ENCODE measurements around the gene TPD52L2.
"Not testable (repeated sequence)": the region's sequence is repeated elsewhere in the genome, so short reads cannot be mapped to it uniquely, and the experiment has no call there.

The TPD52L2 gene

DNA sequence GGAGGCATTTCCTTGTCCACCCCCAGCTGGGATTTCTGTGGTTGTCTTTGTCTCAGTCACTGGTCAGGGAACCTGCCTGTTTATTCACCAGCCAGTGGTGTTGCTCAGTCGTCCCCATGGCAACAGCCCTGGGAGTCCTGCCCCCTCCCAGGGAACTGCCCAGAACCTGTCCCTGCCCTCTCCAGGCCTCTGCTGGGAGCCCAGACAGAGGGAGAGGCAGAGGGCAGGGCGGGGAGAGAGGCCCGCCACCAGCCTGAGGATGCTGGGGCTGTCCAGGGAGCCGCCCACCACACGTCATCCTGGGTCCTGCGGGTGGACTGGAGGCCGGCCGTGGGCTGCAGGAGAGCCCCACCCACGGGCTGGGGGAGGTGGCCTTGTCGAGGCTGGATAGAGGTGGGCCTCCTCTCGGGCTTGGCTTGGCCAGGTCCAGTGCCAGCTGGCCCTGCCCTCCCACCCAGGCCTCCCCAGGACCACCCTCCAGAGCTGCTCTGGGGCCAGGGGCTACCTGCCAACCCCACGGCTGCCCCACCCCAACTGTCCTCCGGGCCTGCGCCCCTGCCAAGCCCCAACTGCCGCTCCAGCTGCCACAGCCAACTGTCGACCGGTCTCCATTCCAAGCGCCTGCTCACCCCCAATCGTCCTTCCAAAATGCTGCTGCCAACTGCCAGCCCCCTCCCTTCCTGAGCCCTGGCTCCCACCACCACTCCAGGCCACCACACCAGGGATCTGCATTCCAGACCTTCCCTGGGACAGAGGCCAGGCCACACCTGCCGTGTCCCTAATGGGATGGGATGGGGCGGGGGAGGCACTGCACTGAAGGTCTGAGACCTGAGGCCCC is 29.8 kb upstream of the TPD52L2 start:
- no peak for DNase-seq (ENCODE audit: low read depth)

DNA sequence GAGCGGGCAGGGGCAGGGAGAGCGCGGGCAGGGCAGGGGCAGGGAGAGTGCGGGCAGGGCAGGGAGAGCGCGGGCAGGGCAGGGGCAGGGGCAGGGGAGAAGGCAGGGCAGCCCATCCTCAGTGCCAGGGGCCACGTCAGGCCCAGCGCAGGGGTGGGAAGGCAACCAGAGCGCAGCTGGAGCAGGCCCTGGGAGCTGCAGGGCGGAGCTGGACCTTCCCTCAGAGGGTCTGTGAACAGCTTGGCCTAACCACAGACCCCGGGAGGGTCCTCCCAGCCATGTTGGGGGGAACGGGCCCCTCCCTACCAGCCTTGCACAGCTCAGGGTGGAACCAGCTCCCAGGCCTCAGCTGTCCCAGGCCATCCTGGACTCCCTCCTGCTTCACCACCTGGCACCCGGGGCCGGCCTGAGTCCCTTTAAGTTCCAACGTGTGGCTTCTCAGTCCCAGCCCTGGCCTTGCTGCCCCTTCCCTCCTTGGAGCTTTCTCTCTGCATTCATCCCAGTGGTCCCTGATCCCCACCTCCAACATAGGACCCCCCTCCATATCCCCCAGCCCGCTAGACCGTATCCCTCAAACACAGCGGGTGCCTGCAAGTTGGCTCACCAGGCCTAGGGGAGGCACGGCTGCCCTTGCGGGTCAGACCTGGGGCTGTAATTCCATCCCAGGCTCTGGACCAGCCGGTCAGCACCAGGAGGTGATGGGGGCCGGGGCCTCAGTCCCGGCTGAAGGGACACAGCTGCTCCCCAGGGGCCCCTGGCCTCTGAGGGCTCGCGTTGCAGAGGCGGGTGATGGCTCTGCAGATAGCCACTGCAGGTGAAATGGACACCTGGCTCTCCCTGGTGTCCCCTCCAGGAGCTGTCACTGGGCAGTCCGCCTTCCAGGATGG is 28.4 kb upstream of the TPD52L2 start:
- no peak for DNase-seq (ENCODE audit: low read depth)

GRCh38 chr20:63837479-63837878 is 27.6 kb upstream of the TPD52L2 start:
- DNase-seq (ENCODE audit: low read depth), result no peak

DNA sequence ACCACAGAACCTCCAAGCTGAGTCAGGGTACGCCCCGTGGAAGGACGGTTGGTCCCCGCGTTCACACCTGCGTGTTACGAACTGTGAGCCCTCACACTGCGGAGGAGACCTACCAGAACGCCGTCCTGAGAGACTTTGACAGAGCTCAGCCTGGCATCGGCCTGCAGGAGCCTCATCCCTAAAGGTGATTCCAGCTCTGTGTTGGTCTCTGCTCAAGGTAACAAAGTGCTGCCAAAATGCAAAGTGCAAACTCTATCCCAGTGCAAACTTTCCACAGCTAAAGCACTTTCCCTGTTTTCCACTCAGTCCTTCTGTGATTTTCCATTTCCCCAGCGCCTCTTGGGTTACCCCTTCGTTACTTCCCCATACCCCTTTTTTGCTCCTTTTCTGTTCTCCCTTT is 25.4 kb upstream of the TPD52L2 start:
- DNase-seq (ENCODE audit: low read depth), result no peak

DNA sequence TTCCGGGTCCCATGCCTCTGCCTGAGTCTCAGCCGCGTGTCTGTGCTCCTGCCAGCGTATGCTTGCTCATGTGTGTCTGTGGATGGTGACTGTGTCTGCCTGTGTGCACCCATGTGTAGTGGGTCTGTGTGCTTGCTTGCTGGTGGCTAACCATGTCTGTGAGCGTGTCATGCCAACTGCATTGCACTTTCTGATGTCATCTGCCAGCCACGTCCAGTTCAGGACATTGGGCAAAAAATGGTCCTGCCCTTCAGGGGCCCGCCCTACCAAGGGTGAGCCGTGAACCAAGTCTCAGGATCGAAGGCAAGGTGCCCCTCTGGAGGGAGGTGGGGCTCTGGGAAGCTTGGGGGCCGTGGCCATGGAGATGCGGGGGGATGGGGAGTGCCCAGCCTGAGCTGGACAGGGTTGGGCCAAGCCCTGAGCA is 24.7 kb upstream of the TPD52L2 start:
- DNase-seq (ENCODE audit: low read depth), result no peak

DNA sequence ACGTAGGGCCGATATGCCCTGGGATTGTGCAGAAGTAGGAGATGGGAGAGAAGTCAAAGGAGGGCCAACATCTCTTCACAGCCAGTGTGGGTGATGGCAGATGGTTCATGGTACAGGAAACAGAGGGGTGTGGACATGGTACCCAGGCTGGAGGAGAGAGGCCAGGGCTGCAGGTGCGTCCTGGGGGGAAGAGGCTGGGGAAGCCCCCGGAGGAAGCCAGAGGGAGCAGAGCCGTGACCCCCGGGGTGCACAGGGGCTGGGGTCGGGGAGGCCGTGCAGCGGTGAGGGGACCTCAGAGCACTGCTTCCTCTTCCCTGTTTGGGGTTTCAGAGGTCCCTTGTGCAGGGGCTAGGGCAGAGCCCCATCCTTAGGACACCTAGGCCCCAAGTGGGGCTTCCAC is 22.8 kb upstream of the TPD52L2 start:
- no peak for DNase-seq (ENCODE audit: low read depth)

GRCh38 chr20:63843222-63843621 is 21.8 kb upstream of the TPD52L2 start:
- DNase-seq (ENCODE audit: low read depth), result no peak

DNA sequence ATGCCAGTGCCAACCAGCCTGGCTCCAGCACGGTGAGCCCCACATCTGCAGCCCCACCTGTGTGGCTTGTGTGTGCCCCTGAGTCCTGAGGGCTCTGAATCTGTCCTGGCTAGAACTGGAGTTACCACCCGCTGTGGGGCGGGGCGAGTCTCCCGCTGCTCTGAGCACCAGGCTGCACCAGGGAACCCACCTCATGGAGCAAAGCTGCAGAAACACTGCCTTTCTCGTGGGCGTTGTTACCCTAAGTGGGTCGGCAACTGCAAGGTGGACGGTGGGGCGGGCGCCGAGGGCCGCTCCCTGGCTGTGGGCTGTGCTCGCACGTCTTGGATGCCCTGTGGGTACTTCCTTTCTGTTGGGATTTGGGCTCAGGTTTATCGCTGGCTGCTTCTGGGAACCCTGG is 21.3 kb upstream of the TPD52L2 start:
- DNase-seq (ENCODE audit: low read depth), result no peak

- DNase-seq (ENCODE audit: low read depth), result no peak
Observed at GRCh38 chr20:63844511-63844991, 20.5 kb upstream of the TPD52L2 start.

DNA sequence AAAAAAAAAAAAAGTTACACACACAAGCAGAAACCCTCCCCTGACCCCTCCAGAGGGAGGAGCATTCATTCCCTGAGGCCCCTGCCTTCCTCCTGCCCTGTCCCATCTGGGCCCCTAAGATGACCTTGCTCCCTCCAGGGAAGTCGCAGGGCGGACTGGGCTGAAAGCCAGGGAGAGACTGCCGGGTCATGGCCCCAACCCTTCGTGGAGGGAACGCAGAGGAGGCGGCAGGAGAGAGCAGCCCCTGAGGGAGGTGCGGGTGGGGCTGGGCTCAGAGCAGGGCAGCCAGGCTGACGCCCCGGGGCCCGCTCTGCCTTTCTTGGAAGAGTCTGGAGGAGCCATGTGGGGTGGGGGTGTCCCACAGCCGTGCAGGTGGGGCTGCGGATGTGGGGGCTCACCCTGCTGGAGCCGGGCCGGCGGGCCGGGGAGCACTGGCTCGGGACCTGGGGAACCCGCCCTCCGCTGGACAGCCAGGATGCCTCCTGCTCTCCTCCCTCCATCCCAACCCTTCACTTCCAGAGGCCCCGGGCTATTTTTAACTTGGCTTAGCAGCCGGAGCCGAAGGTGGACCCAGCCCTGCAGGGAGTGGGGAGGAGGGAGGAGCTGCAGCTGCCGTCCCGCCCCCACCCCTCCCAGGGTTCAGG is 18.8 kb upstream of the TPD52L2 start:
- no peak for DNase-seq (ENCODE audit: low read depth)

GRCh38 chr20:63846888-63847236 is 18.2 kb upstream of the TPD52L2 start:
- DNase-seq (ENCODE audit: low read depth), result no peak

GRCh38 chr20:63847237-63848002 is 17.6 kb upstream of the TPD52L2 start:
- no peak for DNase-seq (ENCODE audit: low read depth)

GRCh38 chr20:63848003-63848911 is 16.8 kb upstream of the TPD52L2 start:
- no peak for DNase-seq (ENCODE audit: low read depth)

DNA sequence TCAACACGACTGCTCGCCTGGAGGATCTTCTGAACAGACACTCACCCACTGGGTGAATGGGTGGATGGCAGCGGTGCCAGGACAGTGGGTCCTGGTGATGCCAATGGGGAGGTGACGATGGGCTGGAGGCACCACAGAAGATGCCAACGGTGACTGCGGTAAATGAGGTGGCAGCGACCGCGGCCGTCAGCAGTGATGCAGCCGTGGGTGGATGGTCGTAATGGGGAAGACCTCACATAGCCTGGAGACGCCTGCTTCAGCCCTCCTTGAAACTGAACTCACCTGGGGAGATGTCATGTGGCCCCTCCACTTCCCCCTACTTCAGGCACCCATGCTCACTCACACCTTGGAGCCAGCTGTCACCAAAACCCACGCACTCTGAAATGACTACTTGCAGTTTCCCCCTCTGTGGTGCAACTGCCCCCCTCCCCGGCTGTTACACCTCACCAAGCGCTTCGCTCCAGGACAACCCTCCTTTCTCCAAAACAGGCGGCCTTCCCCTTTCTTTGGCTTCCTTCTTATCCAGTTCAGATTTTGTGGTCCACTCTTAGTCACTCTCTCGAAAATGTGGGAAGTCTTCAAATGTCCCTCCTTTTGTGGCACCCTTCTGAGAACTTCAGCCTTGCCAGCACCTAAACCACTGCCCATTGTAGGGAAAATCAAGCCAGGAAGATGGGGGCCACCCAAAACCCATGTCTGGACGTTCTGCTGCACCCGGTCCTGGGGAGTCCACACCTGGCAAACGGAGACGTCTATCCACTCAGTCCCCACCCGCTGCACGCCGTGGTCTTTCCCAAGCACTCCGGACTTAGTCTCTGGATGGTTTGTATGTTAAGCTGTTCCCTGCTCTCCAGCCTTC is 14.2 kb upstream of the TPD52L2 start:
- peak; percentile 28 for DNase-seq (ENCODE audit: low read depth)

DNA sequence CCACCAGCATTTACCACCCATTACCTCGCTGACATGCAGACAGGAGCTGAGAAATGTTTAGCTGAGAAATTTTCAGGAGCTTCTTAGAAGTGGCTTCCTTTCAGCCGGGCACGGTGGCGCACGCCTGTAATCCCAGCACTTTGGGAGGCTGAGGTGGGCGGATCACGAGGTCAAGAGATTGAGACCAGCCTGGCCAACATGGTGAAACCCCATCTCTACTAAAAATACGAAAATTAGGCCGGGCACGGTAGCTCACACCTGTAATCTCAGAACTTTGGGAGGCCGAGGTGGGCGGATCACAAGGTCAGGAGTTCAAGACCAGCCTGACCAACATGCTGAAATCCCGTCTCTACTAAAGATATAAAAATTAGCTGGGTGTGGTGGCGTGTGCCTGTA is 13.5 kb upstream of the TPD52L2 start:
- DNase-seq (ENCODE audit: low read depth), result not testable (repeated sequence)

DNA sequence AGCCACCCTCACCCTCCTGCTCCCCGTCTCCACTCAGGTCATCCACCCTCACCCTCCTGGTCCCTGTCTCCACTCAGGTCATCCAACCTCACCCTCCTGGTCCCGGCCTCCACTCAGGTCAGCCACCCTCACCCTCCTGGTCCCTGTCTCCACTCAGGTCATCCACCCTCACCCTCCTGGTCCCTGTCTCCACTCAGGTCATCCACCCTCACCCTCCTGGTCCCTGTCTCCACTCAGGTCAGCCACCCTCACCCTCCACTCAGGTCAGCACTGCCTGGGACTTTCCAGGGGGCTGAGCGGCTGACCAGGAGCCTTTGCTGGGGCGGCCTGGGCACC is 11.4 kb upstream of the TPD52L2 start:
- not testable (repeated sequence) for DNase-seq (ENCODE audit: low read depth)

DNA sequence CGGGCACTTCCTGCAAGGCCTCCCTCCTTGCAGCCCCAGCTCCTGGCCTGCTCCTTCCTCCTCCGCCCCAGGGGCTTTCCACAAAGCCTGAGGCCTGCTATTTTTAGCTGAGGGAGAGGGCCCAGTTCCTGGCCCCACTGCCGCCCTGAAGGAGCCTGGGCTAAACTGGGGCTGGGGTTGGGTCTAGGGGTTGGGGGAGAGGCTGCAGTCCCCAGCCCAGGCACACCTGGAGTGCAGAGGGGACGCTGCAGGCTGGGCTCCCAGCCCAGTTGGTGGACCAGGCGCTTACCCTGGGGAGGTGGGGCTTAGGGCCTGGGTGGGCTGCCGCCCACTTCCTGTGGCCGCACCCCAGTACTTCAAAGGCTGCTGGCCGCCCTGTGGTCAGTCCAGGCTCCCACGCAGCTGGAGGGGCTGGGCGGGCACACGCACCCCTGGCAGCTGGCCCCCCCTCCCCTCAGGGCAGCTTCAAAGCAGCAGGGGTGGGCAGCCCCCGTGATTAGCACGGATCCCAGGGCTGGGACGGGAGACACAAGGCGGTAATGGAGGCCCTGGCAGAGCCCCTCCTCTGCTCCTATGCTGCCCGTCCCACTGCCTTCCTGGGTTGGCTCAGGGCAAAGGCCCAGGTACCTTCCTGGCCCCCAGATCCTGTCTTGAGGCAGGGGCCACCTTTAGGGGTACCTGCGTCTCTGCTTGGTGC is 10.9 kb upstream of the TPD52L2 start:
- DNase-seq (ENCODE audit: low read depth), result no peak

DNA sequence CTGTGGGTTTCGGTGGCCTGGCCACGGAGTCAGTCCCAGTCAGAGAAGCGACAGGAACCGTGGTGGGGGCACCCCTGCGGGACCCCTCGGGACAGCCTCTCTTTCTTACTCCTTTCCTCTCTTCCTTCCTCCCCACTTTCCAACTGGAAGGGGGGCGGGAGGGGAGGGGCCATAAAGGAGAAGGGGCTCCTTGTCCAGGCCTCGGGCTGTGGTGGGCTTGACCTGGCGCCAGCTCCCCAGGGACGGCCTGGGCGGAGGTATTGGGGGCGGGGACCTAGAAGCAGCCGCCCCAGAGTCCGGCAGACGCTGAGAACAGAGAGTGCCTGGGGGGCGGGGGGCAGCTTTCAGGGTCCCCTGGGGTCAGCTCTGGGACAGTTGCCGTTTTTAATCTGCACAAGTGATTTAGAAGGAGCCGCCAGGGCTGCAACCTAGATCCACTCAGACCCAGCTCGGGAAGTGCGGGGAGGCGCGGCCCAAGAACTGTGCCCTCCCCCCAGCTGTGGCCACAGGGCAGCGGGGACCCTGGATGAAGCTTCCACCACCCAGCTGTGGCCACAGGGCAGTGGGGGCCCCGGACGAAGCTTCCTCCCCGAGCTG is 10.2 kb upstream of the TPD52L2 start:
- DNase-seq (ENCODE audit: low read depth), result no peak
